ENCODE data around the gene MUC20. TPM values are rescaled to one million over a fixed set of nuclear protein-coding genes. Genes with fewer than 3 reads are reported as not detected.

Gene MUC20
- total and polyA plus RNA-seq, 2 experiments from 2014 or later: 0.29 TPM; not detected in 1

GRCh38 chr3:195735036-195735695 lies 14.4 kb downstream of the MUC20 start:
- H3K27ac Mint-ChIP-seq: no peak overlapping the region
- TF ChIP-seq ZNF462 (CRISPR knock-in tag; IDR thresholded peaks at IDR 0.05) (no peak), EZH2 (IDR thresholded peaks at IDR 0.05; ENCODE audit: low read depth, unreplicated experiment) (no peak), CREB1 (CRISPR knock-in tag; IDR thresholded peaks at IDR 0.05; ENCODE audit: low read depth) (no peak), JUNB (IDR thresholded peaks at IDR 0.05; ENCODE audit: unreplicated experiment) (no peak), POLR2AphosphoS5 (IDR thresholded peaks at IDR 0.05; ENCODE audit: low read depth) (no peak), EZH2phosphoT487 (IDR thresholded peaks at IDR 0.05; ENCODE audit: unreplicated experiment) (no peak), STAT1 (IDR thresholded peaks at IDR 0.05; ENCODE audit: unreplicated experiment) (no peak), ZNF114 (CRISPR knock-in tag; IDR thresholded peaks at IDR 0.05) (no peak), ZNF331 (CRISPR knock-in tag; IDR thresholded peaks at IDR 0.05; ENCODE audit: low read depth) (no peak), ETS1 (IDR thresholded peaks at IDR 0.05) (no peak)
- TF ChIP-seq, protein P1, sequence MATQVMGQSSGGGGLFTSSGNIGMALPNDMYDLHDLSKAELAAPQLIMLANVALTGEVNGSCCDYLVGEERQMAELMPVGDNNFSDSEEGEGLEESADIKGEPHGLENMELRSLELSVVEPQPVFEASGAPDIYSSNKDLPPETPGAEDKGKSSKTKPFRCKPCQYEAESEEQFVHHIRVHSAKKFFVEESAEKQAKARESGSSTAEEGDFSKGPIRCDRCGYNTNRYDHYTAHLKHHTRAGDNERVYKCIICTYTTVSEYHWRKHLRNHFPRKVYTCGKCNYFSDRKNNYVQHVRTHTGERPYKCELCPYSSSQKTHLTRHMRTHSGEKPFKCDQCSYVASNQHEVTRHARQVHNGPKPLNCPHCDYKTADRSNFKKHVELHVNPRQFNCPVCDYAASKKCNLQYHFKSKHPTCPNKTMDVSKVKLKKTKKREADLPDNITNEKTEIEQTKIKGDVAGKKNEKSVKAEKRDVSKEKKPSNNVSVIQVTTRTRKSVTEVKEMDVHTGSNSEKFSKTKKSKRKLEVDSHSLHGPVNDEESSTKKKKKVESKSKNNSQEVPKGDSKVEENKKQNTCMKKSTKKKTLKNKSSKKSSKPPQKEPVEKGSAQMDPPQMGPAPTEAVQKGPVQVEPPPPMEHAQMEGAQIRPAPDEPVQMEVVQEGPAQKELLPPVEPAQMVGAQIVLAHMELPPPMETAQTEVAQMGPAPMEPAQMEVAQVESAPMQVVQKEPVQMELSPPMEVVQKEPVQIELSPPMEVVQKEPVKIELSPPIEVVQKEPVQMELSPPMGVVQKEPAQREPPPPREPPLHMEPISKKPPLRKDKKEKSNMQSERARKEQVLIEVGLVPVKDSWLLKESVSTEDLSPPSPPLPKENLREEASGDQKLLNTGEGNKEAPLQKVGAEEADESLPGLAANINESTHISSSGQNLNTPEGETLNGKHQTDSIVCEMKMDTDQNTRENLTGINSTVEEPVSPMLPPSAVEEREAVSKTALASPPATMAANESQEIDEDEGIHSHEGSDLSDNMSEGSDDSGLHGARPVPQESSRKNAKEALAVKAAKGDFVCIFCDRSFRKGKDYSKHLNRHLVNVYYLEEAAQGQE (IDR thresholded peaks at IDR 0.05; ENCODE audit: unreplicated experiment): no peak
- TF ChIP-seq, protein P2, sequence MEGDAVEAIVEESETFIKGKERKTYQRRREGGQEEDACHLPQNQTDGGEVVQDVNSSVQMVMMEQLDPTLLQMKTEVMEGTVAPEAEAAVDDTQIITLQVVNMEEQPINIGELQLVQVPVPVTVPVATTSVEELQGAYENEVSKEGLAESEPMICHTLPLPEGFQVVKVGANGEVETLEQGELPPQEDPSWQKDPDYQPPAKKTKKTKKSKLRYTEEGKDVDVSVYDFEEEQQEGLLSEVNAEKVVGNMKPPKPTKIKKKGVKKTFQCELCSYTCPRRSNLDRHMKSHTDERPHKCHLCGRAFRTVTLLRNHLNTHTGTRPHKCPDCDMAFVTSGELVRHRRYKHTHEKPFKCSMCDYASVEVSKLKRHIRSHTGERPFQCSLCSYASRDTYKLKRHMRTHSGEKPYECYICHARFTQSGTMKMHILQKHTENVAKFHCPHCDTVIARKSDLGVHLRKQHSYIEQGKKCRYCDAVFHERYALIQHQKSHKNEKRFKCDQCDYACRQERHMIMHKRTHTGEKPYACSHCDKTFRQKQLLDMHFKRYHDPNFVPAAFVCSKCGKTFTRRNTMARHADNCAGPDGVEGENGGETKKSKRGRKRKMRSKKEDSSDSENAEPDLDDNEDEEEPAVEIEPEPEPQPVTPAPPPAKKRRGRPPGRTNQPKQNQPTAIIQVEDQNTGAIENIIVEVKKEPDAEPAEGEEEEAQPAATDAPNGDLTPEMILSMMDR (conservative IDR thresholded peaks at IDR 0.05; ENCODE audit: low read depth in 2 of 2): no peak
- H3K4me1 ChIP-seq (ENCODE audit: insufficient read depth): no peaks in the 10 kb centered on the region
- ATAC-seq (no peak), DNase-seq (ENCODE audit: low spot score) (no peak)
- no peaks in the 10 kb centered on the region for H3K36me3 ChIP-seq (ENCODE audit: insufficient read depth)
- H3K27me3 Mint-ChIP-seq (ENCODE audit: insufficient read depth, low read depth, poor library complexity): peaks cover 13% of the 10 kb centered on the region
- no peaks in the 10 kb centered on the region for H3K79me2 ChIP-seq (replicated peaks; ENCODE audit: insufficient read depth)
- no peak overlapping the region for H3K4me3 Mint-ChIP-seq
- H3K4me2 ChIP-seq: no peak overlapping the region
- no peaks in the 10 kb centered on the region for H3K36me3 Mint-ChIP-seq (ENCODE audit: low read depth)
- H3K9me2 ChIP-seq (ENCODE audit: insufficient read depth): no peaks in the 10 kb centered on the region
- H3F3A ChIP-seq (replicated peaks; ENCODE audit: low read depth): no peaks in the 10 kb centered on the region
- H3K9me3 Mint-ChIP-seq: no peaks in the 10 kb centered on the region
- H2AFZ ChIP-seq: no peak overlapping the region
- H3K27ac ChIP-seq (ENCODE audit: low read depth): no peak overlapping the region
- H3K4me3 ChIP-seq: no peak overlapping the region
- H3K4me1 Mint-ChIP-seq: no peaks in the 10 kb centered on the region
- no peaks in the 10 kb centered on the region for H4K20me1 ChIP-seq (replicated peaks; ENCODE audit: insufficient read depth)
- H3K27me3 ChIP-seq (ENCODE audit: insufficient read depth): no peaks in the 10 kb centered on the region
